Small intestine (tissue), 7 donors: Measurements from ENCODE around the gene FLT3LG. TPM values are rescaled to one million over a fixed set of nuclear protein-coding genes. Genes with fewer than 3 reads are reported as not detected.

Experiments used
- DNase-seq, 2 donors: peaks; one replicate each; pipeline versions ENCODE4 v3.0.0 to v3.0.0-alpha.2; 2013
- FAIRE-seq: peaks from 2 replicates; lab custom pipeline; 2012; peaks lifted over from hg19 to GRCh38; lab: Jason Lieb, UNC
- H3K27ac ChIP-seq, 3 donors: one replicate each; pipeline ENCODE4 v1.5.1; 2013; ENCODE audit warnings: low read length in 2 of 3, mild to moderate bottlenecking in 2 of 3, control low read depth in 1 of 3, inconsistent platforms in 1 of 3, low read depth in 1 of 3, moderate library complexity in 1 of 3
- H3K27me3 ChIP-seq, 3 donors: one replicate each; pipeline ENCODE4 v1.6.1; 2013; ENCODE audit warnings: low read length in 3 of 3, inconsistent platforms in 1 of 3; ENCODE audit not compliant: control insufficient read depth in 3 of 3, insufficient read depth in 3 of 3
- H3K36me3 ChIP-seq, 3 donors: one replicate each; pipeline ENCODE4 v1.6.1; 2013; ENCODE audit warnings: low read length in 3 of 3, inconsistent platforms in 1 of 3, low read depth in 1 of 3, mild to moderate bottlenecking in 1 of 3, moderate library complexity in 1 of 3; ENCODE audit not compliant: control insufficient read depth in 3 of 3, insufficient read depth in 2 of 3
- H3K4me1 ChIP-seq, 3 donors: one replicate each; pipeline ENCODE4 v1.6.1; 2013; ENCODE audit warnings: low read length in 2 of 3, inconsistent platforms in 1 of 3, low read depth in 1 of 3, mild to moderate bottlenecking in 1 of 3, moderate library complexity in 1 of 3; ENCODE audit not compliant: control insufficient read depth in 3 of 3, insufficient read depth in 2 of 3
- H3K4me3 ChIP-seq, 3 donors: one replicate each; pipeline ENCODE4 v1.5.1; 2013; ENCODE audit warnings: low read length in 3 of 3, control low read depth in 1 of 3, inconsistent platforms in 1 of 3, low read depth in 1 of 3, mild to moderate bottlenecking in 1 of 3, moderate library complexity in 1 of 3
- H3K9me3 ChIP-seq, 2 donors: one replicate each; pipeline ENCODE4 v1.6.1; 2013; ENCODE audit warnings: low read depth in 1 of 2, low read length in 1 of 2; ENCODE audit not compliant: control insufficient read depth in 2 of 2, insufficient read depth in 1 of 2
- WGBS, 3 donors: extraction: QIAGEN DNeasy Blood & Tissue Kit; methylation state at CpG; one replicate each; pipeline ENCODE4 v1.1.7; 2013; 5-methylcytosine and 5-hydroxymethylcytosine counted together
- polyA plus RNA-seq, 4 donors: library from polyadenylated mRNA; stranded (reverse) in 3 of 4; unstranded in 1 of 4; fragments of 200-250 nt in 3 of 4; fragments of 120-200 nt in 1 of 4; gene quantifications; one replicate each; pipeline versions ENCODE4 v1.2.1 to v1.2.3, GENCODE V29; 2013
- donor health status: healthy with polysubstance abuse.
- donor health status: control.
- donor health status: control.
- donor health status: Bipolar disorder and iron deficiency.
- donor health status: healthy.

The FLT3LG gene
- polyA plus RNA-seq, 4 donors, result 4.9 to 10.0 (median 8.2) TPM

- Histone ChIP-seq H3K4me1 (no peaks in the 10 kb centered on the region), H3K9me3 (peaks cover 0 to 11% of the 10 kb centered on the region in 2 donors), H3K27ac (no peak overlapping the region), H3K27me3 (peaks cover 7 to 99% (median 62%) of the 10 kb centered on the region in 3 donors), H3K36me3 (no peaks in the 10 kb centered on the region), H3K4me3 (no peak overlapping the region)
- WGBS, 3 donors, result 60 to 67% (median 65%) methylated on average over 28 of the region's 28 CpGs
- DNase-seq (no peak), FAIRE-seq (no peak)
Observed at GRCh38 chr19:49430678-49431329, 43.2 kb upstream of the FLT3LG start.

- Histone ChIP-seq H3K4me3 (no peak overlapping the region), H3K4me1 (no peaks in the 10 kb centered on the region), H3K27me3 (peaks cover 7 to 99% (median 61%) of the 10 kb centered on the region in 3 donors), H3K27ac (no peak overlapping the region), H3K9me3 (peaks cover 0 to 11% of the 10 kb centered on the region in 2 donors), H3K36me3 (no peaks in the 10 kb centered on the region)
- DNase-seq (no peak), FAIRE-seq (no peak)
- 44 to 53% (median 52%) methylated on average over 23 to 29 of the region's 29 CpGs for WGBS, 3 donors
Observed at GRCh38 chr19:49431330-49431749, 42.7 kb upstream of the FLT3LG start.

GRCh38 chr19:49432141-49433073 is 41.6 kb upstream of the FLT3LG start:
- DNase-seq (peak in 1 of 2 donors; percentile 40), FAIRE-seq (no peak)
- WGBS, 3 donors, result 9 to 15% (median 13%) methylated on average over 52 to 63 of the region's 63 CpGs
- H3K4me1 ChIP-seq, result no peaks in the 10 kb centered on the region
- H3K4me3 ChIP-seq, result no peak overlapping the region
- H3K27ac ChIP-seq, result no peak overlapping the region
- peaks cover 7 to 99% (median 66%) of the 10 kb centered on the region in 3 donors for H3K27me3 ChIP-seq
- no peaks in the 10 kb centered on the region for H3K36me3 ChIP-seq
- H3K9me3 ChIP-seq, result peaks cover 0 to 11% of the 10 kb centered on the region in 2 donors

GRCh38 chr19:49433240-49433901 is 40.6 kb upstream of the FLT3LG start:
- DNase-seq, result no peak
- FAIRE-seq, result no peak
- Histone ChIP-seq H3K27ac (no peak overlapping the region), H3K27me3 (peaks cover 7 to 99% (median 67%) of the 10 kb centered on the region in 3 donors), H3K4me3 (no peak overlapping the region), H3K9me3 (peaks cover 0 to 8% of the 10 kb centered on the region in 2 donors), H3K36me3 (no peaks in the 10 kb centered on the region), H3K4me1 (no peaks in the 10 kb centered on the region)
- WGBS, 3 donors, result 16 to 32% (median 19%) methylated on average over 30 to 31 of the region's 31 CpGs

- WGBS, 3 donors, result 74 to 84% (median 81%) methylated on average over 17 to 18 of the region's 18 CpGs
- Histone ChIP-seq H3K4me3 (no peak overlapping the region), H3K4me1 (no peaks in the 10 kb centered on the region), H3K36me3 (no peaks in the 10 kb centered on the region), H3K27ac (no peak overlapping the region), H3K27me3 (peaks cover 7 to 99% (median 67%) of the 10 kb centered on the region in 3 donors), H3K9me3 (peaks cover 0 to 8% of the 10 kb centered on the region in 2 donors)
- FAIRE-seq (no peak), DNase-seq (no peak)
Observed at GRCh38 chr19:49434907-49435583, 39.0 kb upstream of the FLT3LG start.

- Histone ChIP-seq H3K27ac (no peak overlapping the region), H3K27me3 (peaks cover 9 to 100% (median 68%) of the 10 kb centered on the region in 3 donors), H3K4me1 (no peaks in the 10 kb centered on the region), H3K4me3 (no peak overlapping the region), H3K36me3 (no peaks in the 10 kb centered on the region), H3K9me3 (peaks cover 0 to 8% of the 10 kb centered on the region in 2 donors)
- FAIRE-seq, result no peak
- DNase-seq, result no peak
- 74 to 86% (median 83%) methylated on average over 10 of the region's 10 CpGs for WGBS, 3 donors
Observed at GRCh38 chr19:49435670-49436069, 38.3 kb upstream of the FLT3LG start.

GRCh38 chr19:49436381-49437017 is 37.5 kb upstream of the FLT3LG start:
- Histone ChIP-seq H3K27ac (no peak overlapping the region), H3K36me3 (no peaks in the 10 kb centered on the region), H3K9me3 (peaks cover 0 to 6% of the 10 kb centered on the region in 2 donors), H3K27me3 (peaks cover 10 to 98% (median 61%) of the 10 kb centered on the region in 3 donors), H3K4me1 (no peaks in the 10 kb centered on the region), H3K4me3 (no peak overlapping the region)
- 15 to 18% (median 16%) methylated on average over 38 to 42 of the region's 42 CpGs for WGBS, 3 donors
- FAIRE-seq (no peak), DNase-seq (peak in 1 of 2 donors; percentile 24)
